ENCODE results near the gene KCNJ12. TPM values are rescaled to one million over a fixed set of nuclear protein-coding genes. Genes with fewer than 3 reads are reported as not detected.
"Not testable (repeated sequence)": the region's sequence is repeated elsewhere in the genome, so short reads cannot be mapped to it uniquely, and the experiment has no call there.

The KCNJ12 gene
- total RNA-seq, result 1 to 10 TPM; 3.6 to 7.0 TPM
- 1 to 10 TPM; 2.6 to 3.2 TPM for polyA plus RNA-seq (ENCODE audit: insufficient read length in 2 of 2)
- long read RNA-seq, donor 1, result 0 reads
- long read RNA-seq, donor 2, full-length matches to known transcripts, result 1 of 1 reads
- long read RNA-seq, donor 2, partial matches to known transcripts, result 0 of 1 reads
- long read RNA-seq, donor 2, other reads (novel, unspliced or antisense), result 0 of 1 reads
- long read RNA-seq, donor 3, result 0 reads
- long read RNA-seq, donor 4, full-length matches to known transcripts, result 1 of 1 reads
- long read RNA-seq, donor 4, partial matches to known transcripts, result 0 of 1 reads
- long read RNA-seq, donor 4, other reads (novel, unspliced or antisense), result 0 of 1 reads

DNA sequence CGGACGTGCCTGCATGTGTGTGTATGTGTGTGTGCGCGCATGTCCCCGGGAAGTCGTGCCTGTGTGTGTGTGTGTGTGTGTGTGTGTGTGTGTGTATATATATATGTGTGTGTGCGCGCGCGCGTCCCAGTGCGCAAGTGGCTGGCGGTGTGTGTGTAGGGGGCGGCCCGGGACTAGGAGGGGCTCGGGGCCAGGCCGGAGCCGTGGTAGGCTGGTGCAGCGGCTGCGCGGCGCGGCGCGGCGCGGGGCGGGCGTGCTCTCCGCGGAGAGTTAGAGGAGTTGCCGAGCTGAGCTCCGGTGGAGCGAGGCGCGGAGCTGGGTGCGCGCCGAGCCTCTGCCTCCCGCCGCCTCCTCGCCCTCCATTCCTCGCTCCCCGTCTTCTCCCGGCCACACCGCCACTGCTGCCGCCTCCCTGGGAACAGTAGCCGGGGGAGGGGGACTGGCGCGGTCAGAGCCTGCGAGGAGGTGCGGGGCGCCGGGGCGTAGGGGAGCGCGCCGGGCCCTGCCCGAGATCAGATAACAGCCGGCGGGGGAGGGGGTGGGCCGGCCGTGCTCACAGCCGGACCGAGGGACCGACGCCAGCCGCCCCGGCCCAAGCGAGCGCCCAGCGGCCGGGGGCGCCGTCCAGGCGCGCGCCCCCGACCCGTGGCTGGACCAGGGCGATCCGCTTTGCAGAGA lies at the start of gene KCNJ12:
TSS of gene KCNJ12 (plus strand) at position 277 of the 678 bp plus-strand sequence. CDS start 38,986 bp downstream, outside the sequence.
- Histone ChIP-seq H3K27ac (ENCODE audit: low read depth, low read length) (no peak within 1 kb of the TSS), H3K27me3 (ENCODE audit: control insufficient read depth, insufficient read depth, low read length) (peaks cover 40% of the 10 kb centered on the region)

DNA sequence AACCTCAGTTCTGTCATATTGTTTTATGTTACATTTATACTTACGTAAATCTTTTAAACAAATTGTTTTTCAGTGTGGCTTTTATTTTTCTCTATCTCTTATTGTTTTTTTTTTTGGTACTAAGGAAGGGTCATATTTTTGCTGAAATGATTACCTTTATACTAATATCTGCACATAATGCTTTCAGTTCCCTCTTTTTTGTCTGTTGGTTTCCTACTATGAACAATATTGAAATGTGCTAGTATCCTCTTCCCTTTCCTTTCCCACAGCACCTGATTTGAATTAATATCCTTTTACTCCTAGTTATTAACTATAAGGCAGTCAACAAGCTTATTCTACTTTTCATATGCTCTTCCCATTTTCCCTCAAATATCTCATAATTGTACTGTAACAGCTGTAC lies 48.2 kb upstream of the KCNJ12 start:
- not testable (repeated sequence) for H3K36me3 ChIP-seq (ENCODE audit: control insufficient read depth, insufficient read depth, low read length); DNase-seq (ENCODE audit: low read depth in 4 of 6, low spot score in 6 of 6); H3K4me3 ChIP-seq (ENCODE audit: low read depth, low read length); H3K4me1 ChIP-seq (ENCODE audit: control insufficient read depth, insufficient read depth, low read length); H3K27ac ChIP-seq (ENCODE audit: low read depth, low read length); H3K9me3 ChIP-seq (ENCODE audit: control insufficient read depth, insufficient read depth, low read length); H3K27me3 ChIP-seq (ENCODE audit: control insufficient read depth, insufficient read depth, low read length)
- no CpG with 5 or more reads among the region's 1 CpG for WGBS (ENCODE audit: insufficient coverage)

More for the DNA sequence above, at the start of gene KCNJ12:
- H3K4me3 ChIP-seq (ENCODE audit: low read depth, low read length), result peak within 1 kb of the TSS; percentile 31
- 1% methylated on average over 82 of the region's 82 CpGs for WGBS (ENCODE audit: insufficient coverage)
- H3K4me1 ChIP-seq (ENCODE audit: control insufficient read depth, insufficient read depth, low read length), result peaks cover 36% of the 10 kb centered on the region
- peaks cover 6% of the 10 kb centered on the region for H3K36me3 ChIP-seq (ENCODE audit: control insufficient read depth, insufficient read depth, low read length)
- DNase-seq (ENCODE audit: low read depth in 4 of 6, low spot score in 6 of 6), result peak in 3 of 6 donors; percentile 23 to 88 (median 78)
- H3K9me3 ChIP-seq (ENCODE audit: control insufficient read depth, insufficient read depth, low read length), result no peaks in the 10 kb centered on the region

DNA sequence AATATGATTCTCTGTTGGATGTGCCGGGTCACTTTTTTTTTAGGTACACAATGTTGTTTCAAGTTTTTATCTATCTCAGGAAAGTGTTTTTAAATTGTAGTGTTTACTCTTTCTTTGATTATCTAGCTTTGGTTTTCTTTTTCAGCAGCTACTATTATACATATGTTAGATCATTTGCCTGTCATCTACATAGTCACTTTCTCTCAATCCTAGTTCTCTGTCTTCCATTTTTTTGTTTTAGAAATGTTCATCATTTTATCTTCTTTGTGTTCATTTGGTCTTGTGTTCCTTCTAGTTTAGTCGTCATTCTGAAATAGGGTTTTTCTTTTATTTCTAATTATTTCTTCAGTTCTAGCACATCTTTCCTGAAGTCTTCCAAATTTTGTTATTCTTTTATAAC lies 47.4 kb upstream of the KCNJ12 start:
- not testable (repeated sequence) for H3K27me3 ChIP-seq (ENCODE audit: control insufficient read depth, insufficient read depth, low read length); H3K36me3 ChIP-seq (ENCODE audit: control insufficient read depth, insufficient read depth, low read length); DNase-seq (ENCODE audit: low read depth in 4 of 6, low spot score in 6 of 6); H3K4me3 ChIP-seq (ENCODE audit: low read depth, low read length); H3K4me1 ChIP-seq (ENCODE audit: control insufficient read depth, insufficient read depth, low read length); H3K27ac ChIP-seq (ENCODE audit: low read depth, low read length); H3K9me3 ChIP-seq (ENCODE audit: control insufficient read depth, insufficient read depth, low read length)
- WGBS (ENCODE audit: insufficient coverage), result no CpG with 5 or more reads among the region's 2 CpGs

DNA sequence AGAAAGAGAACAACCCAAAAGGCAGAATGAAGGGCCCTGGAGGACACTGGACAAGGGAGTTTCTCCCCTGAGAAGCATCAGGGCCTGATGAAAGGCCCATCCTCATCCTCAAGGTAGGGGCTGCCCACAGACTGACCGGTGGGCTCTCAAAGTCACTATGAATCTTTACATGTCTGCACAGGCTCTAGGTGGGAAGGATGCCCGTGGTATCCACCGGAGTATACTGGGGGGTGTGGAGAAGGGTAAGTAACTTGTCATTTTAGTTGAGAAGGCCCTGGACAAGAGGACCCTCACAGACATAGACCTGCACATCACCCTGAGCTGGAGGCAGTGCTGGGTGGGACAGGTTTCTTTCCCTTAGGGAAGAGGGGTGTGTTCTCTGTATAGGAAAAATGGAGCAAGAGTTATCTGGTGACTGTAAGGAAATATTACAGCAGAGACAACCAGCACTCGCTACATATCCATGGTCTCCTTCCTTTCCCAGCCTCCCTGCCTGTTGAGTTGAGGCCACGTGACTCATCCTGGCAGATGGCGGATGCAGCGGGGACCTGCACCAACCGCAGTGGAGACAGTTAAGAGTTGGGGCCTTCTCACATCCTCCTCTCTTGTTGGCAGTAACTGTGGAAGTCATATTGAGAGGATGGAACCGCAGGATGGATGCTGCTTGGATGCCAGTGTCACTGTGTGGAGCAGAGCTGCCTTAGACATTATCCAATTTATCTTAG lies 45.6 kb upstream of the KCNJ12 start:
- H3K9me3 ChIP-seq (ENCODE audit: control insufficient read depth, insufficient read depth, low read length), result no peaks in the 10 kb centered on the region
- H3K4me1 ChIP-seq (ENCODE audit: control insufficient read depth, insufficient read depth, low read length), result no peaks in the 10 kb centered on the region
- no peak overlapping the region for H3K27ac ChIP-seq (ENCODE audit: low read depth, low read length)
- DNase-seq (ENCODE audit: low read depth in 4 of 6, low spot score in 6 of 6), result no peak
- H3K27me3 ChIP-seq (ENCODE audit: control insufficient read depth, insufficient read depth, low read length), result no peaks in the 10 kb centered on the region
- WGBS (ENCODE audit: insufficient coverage), result 82% methylated on average over 7 of the region's 9 CpGs
- H3K36me3 ChIP-seq (ENCODE audit: control insufficient read depth, insufficient read depth, low read length), result no peaks in the 10 kb centered on the region
- H3K4me3 ChIP-seq (ENCODE audit: low read depth, low read length), result no peak overlapping the region

DNA sequence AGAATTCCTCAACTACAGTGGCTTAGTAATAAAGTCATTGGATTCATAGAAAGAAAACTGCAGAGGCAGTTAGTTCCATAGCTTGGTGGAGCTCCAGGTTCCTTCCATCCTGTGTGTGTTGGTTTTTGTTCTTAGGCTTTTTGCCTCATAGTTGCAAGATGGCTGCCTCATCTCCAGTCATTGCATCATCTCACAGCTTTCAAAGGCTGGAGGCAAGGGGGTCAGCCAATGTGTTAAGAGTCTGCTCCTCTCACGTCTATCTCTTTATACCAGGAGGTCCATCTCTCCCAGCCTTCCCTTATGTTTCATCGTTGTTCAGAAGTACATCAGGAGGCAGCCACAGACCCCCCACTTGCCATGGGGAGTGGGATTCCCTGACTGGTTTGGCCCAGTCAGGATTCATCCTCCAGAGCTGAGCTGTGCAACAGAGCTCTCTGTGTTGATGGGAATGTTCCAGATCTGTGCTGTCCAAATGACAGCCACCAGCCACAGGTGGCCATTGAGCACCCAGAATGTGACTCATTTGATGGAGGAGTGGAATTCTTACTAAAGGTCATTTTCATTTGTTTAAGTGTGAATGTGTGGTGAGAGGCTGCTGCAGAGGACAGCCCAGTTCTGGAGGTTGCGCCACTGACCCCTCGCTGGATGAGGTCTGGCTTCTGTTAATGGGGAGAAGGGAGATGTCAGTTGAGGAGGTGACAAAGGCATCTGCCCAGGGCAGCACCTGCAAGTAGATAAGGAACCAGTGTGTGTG lies 39.4 kb upstream of the KCNJ12 start:
- not testable (repeated sequence) for H3K27ac ChIP-seq (ENCODE audit: low read depth, low read length); DNase-seq (ENCODE audit: low read depth in 4 of 6, low spot score in 6 of 6); H3K4me1 ChIP-seq (ENCODE audit: control insufficient read depth, insufficient read depth, low read length); H3K9me3 ChIP-seq (ENCODE audit: control insufficient read depth, insufficient read depth, low read length); H3K36me3 ChIP-seq (ENCODE audit: control insufficient read depth, insufficient read depth, low read length); H3K27me3 ChIP-seq (ENCODE audit: control insufficient read depth, insufficient read depth, low read length); H3K4me3 ChIP-seq (ENCODE audit: low read depth, low read length)
- WGBS (ENCODE audit: insufficient coverage), result 78% methylated on average over 4 of the region's 4 CpGs

DNA sequence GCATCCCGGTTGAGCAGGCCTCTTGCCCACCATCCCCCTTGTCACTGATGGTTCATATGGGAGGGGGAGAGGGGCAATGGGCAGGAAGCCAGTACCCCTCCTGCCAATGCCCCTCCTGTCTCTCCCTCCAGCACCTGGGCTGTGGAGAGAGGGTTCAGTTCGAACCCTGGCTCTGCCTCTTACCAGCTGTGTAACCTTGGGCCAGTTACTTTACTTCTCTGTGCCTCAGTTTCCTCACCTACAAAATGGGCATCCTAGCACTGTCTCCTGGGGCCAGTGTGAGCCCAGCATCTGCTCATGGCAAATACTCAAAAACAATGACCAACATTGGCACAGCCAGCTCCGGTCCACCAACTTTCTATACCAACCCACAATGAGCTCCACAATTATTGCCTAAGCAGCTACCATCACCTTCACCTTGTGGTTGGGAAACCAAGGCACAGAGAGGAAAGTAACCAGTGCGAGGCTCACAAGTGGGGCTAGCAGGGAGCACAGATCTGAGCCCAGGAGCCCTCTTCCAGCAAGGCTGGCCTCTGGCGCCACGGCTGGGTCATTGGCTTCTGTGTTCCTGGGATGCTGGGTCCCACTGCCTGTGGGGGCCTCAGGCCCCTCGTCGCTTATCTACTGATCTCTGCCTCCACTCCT lies 38.1 kb upstream of the KCNJ12 start:
- H3K4me3 ChIP-seq (ENCODE audit: low read depth, low read length); DNase-seq (ENCODE audit: low read depth in 4 of 6, low spot score in 6 of 6); H3K9me3 ChIP-seq (ENCODE audit: control insufficient read depth, insufficient read depth, low read length); H3K36me3 ChIP-seq (ENCODE audit: control insufficient read depth, insufficient read depth, low read length); H3K27ac ChIP-seq (ENCODE audit: low read depth, low read length); H3K27me3 ChIP-seq (ENCODE audit: control insufficient read depth, insufficient read depth, low read length); H3K4me1 ChIP-seq (ENCODE audit: control insufficient read depth, insufficient read depth, low read length): not testable (repeated sequence)
- WGBS (ENCODE audit: insufficient coverage), result 71% methylated on average over 4 of the region's 8 CpGs

DNA sequence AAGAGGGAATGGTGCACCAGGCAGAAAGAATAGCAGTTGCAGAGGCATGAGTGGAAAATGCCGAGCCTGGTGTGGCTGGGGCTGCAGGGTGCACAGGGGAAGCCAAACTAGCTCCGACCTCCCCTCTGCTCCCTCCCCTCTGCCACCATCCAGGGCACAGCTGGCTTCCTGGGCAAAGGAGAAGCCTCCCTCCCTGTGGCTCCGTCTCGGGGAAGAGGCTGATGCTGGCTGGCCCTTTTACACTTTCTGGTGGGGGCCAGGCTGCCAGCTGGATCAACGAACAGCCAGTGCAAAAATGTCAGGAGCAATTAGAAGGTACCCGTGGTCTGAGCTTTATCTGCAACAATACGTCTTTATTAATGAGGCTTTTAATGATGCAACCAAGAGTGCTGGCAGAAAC lies 37.1 kb upstream of the KCNJ12 start:
- Histone ChIP-seq H3K36me3 (ENCODE audit: control insufficient read depth, insufficient read depth, low read length) (no peaks in the 10 kb centered on the region), H3K4me1 (ENCODE audit: control insufficient read depth, insufficient read depth, low read length) (peaks cover 3% of the 10 kb centered on the region), H3K4me3 (ENCODE audit: low read depth, low read length) (no peak overlapping the region), H3K27me3 (ENCODE audit: control insufficient read depth, insufficient read depth, low read length) (no peaks in the 10 kb centered on the region), H3K27ac (ENCODE audit: low read depth, low read length) (no peak overlapping the region), H3K9me3 (ENCODE audit: control insufficient read depth, insufficient read depth, low read length) (no peaks in the 10 kb centered on the region)
- WGBS (ENCODE audit: insufficient coverage), result 41% methylated on average over 7 of the region's 7 CpGs
- peak in 1 of 6 donors; percentile 21 for DNase-seq (ENCODE audit: low read depth in 4 of 6, low spot score in 6 of 6)

DNA sequence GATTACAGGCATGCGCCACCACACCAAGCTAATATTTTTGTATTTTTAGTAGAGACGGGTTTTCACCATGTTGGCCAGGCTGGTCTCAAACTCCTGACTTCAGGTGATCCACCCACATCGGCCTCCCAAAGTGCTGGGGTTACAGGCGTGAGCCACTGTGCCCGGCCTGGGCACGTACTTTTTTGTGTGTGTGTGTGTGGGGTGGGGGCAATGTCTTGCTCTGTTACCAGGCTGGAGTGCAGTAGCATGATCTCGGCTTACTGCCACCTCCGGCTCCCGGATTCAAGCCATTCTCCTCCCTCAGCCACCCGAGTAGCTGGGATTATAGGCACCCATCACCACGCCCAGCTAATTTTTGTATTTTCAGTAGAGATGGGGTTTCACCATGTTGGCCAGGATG lies 36.6 kb upstream of the KCNJ12 start:
- not testable (repeated sequence) for H3K4me1 ChIP-seq (ENCODE audit: control insufficient read depth, insufficient read depth, low read length); H3K9me3 ChIP-seq (ENCODE audit: control insufficient read depth, insufficient read depth, low read length); H3K4me3 ChIP-seq (ENCODE audit: low read depth, low read length); H3K27me3 ChIP-seq (ENCODE audit: control insufficient read depth, insufficient read depth, low read length); H3K27ac ChIP-seq (ENCODE audit: low read depth, low read length); DNase-seq (ENCODE audit: low read depth in 4 of 6, low spot score in 6 of 6); H3K36me3 ChIP-seq (ENCODE audit: control insufficient read depth, insufficient read depth, low read length)
- 97% methylated on average over 5 of the region's 11 CpGs for WGBS (ENCODE audit: insufficient coverage)

DNA sequence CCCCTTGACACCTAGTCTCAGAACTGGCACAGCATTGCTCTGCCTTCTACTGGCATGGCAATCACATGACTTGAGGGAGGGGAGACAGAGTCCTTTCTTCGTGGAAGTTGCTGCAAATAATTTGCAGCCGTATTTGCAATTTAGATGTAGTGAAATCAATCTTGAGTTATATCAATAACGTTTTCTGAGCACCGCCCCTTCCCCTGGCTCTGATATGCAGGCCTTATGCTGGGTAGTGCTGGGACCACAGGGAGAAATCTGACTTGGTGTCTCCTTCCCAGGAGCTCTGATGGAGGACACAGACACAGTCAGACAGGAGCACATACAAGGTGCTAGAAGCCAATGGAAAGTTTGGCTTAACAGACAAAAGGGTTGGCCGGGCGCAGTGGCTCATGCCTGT lies 35.8 kb upstream of the KCNJ12 start:
- H3K27me3 ChIP-seq (ENCODE audit: control insufficient read depth, insufficient read depth, low read length); DNase-seq (ENCODE audit: low read depth in 4 of 6, low spot score in 6 of 6); H3K27ac ChIP-seq (ENCODE audit: low read depth, low read length); H3K4me3 ChIP-seq (ENCODE audit: low read depth, low read length); H3K9me3 ChIP-seq (ENCODE audit: control insufficient read depth, insufficient read depth, low read length); H3K36me3 ChIP-seq (ENCODE audit: control insufficient read depth, insufficient read depth, low read length): not testable (repeated sequence)
- WGBS (ENCODE audit: insufficient coverage), result 89% methylated on average over 5 of the region's 6 CpGs
- peaks cover 10% of the 10 kb centered on the region for H3K4me1 ChIP-seq (ENCODE audit: control insufficient read depth, insufficient read depth, low read length)
